GM18498 (cell line): Measurements from ENCODE around the gene KCNMB2.
"Not testable (repeated sequence)": the region's sequence is repeated elsewhere in the genome, so short reads cannot be mapped to it uniquely, and the experiment has no call there.

Experiments
- ATAC-seq: cut with Tn5 transposase; IDR thresholded peaks from one replicate; pipeline ENCODE4 v1.9.1; 2021; ENCODE audit warnings: mild to moderate bottlenecking, moderate library complexity; ENCODE audit not compliant: unreplicated experiment

Gene KCNMB2

DNA sequence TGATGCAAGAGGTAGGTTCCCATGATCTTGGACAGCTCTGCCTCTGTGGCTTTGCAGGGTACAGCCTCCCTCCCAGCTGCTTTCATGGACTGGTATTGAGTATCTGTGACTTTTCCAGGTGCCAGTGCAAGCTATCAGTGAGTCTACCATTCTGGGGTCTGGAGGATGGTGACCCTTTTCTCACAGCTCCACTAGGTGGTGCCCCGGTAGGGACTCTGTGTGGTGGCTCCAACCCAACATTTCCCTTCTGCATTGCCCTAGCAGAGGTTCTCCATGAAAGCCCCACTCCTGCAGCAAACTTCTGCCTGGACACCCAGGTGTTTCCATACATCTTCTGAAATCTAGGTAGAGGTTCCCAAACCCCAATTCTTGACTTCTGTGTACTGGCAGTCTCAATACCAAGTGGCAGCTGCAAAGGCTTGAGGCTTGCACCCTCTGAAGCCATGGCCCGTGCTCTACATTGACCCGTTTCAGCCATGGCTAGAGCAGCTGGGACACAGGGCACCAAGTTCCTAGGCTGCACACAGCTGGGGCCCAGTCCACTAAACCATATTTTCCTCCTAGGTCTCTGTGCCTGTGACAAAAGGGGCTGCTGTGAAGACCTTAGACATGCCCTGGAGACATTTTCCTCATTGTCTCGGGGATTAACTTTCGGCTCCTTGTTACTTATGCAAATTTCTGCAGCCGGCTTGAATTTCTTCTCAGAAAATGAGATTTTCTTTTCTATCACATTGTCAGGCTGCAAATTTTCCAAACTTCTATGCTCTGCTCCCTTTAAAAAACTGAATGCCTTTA, 209.8 kb downstream of the KCNMB2 start:
- ATAC-seq = not testable (repeated sequence)

DNA sequence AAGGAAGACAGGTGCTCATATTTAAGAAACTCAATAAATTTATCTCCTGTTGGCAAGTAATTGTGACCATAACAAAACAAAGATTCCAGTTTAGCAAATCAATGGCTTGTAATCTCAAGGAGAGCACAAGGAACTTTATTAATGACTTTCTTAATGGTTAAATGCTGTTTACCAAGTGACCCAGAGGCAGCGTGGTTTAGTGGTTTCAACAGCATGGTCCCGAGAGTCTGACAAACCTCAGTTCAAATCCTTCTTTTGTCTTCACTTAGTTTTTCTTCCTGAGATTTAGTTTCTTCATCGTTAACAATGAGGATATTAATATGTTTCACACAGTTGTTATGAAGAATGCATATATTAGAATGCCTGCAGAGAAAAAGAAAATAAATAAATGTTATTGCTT, 212.6 kb downstream of the KCNMB2 start:
- ATAC-seq = no peak

- ATAC-seq = no peak
These were observed 213.2 kb downstream of the KCNMB2 start for GRCh38 chr3:178749471-178749870.

DNA sequence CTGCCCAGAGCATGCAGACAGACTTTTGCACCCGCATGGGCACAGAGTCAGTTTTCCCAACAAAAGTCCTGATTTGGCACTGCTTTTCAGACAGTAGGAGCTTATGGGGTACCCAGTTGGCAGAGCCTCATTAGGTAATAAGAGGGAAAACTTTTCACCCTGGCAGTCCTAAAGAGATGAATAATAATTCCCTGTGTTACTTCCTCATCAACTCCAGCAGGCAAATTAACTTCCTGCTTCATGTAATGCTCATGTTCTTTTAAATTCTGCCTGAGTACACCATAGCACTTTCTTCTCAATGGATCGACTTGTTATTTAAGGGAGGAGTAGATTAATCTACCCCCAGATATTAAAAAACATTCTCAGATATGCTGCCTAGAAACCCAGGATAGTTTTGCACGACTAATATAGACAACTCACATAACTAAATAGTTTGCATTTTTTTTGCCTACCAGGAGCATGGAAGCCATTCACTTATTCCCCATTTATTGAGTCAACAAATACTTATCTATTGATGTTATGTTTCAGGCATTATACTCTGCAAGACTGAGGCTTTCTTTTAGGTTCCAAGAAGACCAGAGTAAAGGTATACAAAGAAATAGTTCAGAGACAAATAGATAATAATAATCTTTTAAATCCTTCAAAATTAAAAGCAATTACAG, 214.5 kb downstream of the KCNMB2 start:
- ATAC-seq = no peak

GRCh38 chr3:178752843-178753242, 216.6 kb downstream of the KCNMB2 start:
- ATAC-seq = no peak

DNA sequence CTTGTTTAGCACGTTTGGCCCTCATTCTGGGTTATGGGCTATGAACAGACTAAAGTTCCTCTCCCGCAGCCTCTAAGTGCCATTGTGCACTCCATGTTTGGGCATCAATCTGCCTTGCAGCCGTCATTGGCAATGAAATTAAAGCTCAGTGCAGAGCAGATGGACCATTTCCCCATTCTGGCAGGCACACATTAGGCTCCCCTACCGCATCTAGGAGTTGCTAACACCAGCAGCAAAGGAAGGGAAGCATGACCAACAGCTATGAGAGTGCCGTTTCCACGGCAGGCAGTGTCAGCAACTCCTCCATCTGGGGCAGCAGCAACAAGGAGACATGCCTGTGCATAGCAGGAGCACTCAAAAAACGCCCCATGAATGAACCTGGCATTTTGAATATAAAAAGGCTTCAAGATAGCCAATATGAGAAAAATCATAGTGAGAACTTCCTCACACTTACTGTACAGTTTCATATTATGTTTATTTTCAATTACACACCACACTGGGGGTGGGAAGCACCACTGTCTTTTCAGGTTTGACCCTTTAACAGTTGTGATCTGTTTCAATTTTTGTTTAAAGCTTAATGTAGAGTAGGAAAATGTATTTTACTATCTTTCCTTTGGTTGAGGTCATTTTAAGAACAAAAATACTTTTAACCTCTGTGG, 218.7 kb downstream of the KCNMB2 start:
- ATAC-seq = no peak

GRCh38 chr3:178761024-178761423, 224.8 kb downstream of the KCNMB2 start:
- ATAC-seq = no peak

DNA sequence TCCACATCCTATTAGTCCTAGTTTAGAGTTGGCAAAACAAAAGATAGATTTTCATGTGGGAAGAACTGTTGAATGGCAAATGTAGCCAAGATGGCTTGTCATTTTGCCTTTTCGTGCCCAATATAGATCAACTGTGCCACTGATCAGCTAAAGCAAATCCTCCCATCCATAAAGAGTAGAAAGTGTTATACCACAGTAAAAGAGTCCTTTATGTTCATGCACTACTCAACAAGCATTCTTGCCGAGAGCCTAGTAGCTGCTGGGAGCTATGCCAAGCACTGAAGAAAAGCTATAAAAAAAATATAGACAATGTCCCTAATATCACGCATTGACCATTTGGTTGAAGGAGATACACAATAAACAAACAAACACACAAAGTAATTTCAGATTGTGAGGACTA, 225.2 kb downstream of the KCNMB2 start:
- ATAC-seq = no peak

- no peak for ATAC-seq
These were observed 226.1 kb downstream of the KCNMB2 start for GRCh38 chr3:178762385-178762784.

GRCh38 chr3:178765472-178765871, 229.2 kb downstream of the KCNMB2 start:
- ATAC-seq = no peak

GRCh38 chr3:178767581-178767980, 231.3 kb downstream of the KCNMB2 start:
- ATAC-seq = no peak

GRCh38 chr3:178768072-178768864, 232.0 kb downstream of the KCNMB2 start:
- ATAC-seq = peak; percentile 87

- ATAC-seq = no peak
These were observed 235.3 kb downstream of the KCNMB2 start for GRCh38 chr3:178771511-178771910.

DNA sequence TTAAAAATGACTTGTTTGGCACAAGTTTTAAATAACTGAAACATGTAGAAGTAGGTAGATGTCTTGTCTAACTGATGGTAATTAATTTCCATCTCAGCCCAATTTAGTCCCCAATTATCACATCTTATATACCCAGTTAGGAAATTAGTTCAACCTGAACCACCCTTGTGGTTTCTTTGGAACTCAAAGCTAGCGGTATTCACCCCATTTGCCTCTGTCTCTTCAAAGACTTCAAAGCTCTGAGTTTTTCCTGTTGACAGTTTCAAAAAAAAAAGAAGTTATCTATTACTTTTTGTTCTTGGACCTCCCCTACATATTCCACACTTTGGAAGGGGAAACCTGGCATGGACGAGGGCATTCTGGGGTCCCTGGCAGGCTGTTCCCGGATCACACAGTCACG, 236.5 kb downstream of the KCNMB2 start:
- no peak for ATAC-seq

- no peak for ATAC-seq
These were observed 237.1 kb downstream of the KCNMB2 start for GRCh38 chr3:178773358-178773757.

GRCh38 chr3:178777718-178778411, 241.6 kb downstream of the KCNMB2 start:
- no peak for ATAC-seq

GRCh38 chr3:178778589-178778988, 242.4 kb downstream of the KCNMB2 start:
- ATAC-seq = no peak

DNA sequence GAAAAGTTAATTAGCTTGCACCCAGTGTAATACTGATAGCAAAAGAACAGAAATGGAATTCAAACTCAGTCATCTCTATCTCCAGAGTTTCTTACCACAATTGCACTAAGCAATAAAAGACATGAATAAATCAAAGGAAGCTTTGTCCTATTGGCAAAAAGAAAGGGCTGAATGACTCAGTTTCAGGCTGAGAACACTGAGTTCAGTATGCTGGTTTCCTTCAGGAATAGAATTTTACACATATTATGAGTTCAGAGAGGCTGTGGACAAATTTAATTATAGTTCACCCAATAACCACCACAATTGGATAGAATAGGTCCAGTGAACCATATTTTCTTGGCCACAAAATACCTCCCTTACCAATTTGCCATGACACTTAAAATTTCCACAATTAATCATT, 249.7 kb downstream of the KCNMB2 start:
- no peak for ATAC-seq

DNA sequence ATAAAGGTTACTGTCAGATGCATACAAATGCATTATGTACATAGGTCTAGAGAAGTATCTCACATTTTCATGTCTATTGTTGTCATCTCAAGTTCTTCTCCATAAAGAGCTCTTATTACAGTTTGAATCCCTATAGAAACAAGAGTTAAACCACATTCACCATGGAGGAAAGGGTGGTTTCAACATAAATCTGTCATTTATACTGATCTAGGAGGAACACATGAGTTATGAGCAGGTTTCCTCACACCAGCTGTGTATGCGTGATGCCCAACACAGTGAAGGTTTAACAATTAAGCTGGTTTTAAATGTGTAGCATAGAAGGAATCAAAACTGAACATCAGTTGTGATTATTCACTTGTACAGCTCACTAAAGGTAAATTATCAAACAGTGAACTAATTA, 251.7 kb downstream of the KCNMB2 start:
- no peak for ATAC-seq

- no peak for ATAC-seq
These were observed 258.5 kb downstream of the KCNMB2 start for GRCh38 chr3:178794711-178795110.

- no peak for ATAC-seq
These were observed 259.1 kb downstream of the KCNMB2 start for GRCh38 chr3:178795349-178795748.
